GM12801 (cell line): ENCODE data around the gene SUGP2.

ENCODE experiments used
- TF ChIP-seq, protein P1 (sequence below): IDR thresholded peaks from one replicate; pipeline ENCODE4 v1.5.1; 2011; ENCODE audit warnings: control low read depth; ENCODE audit not compliant: insufficient read length; ENCODE audit errors: extremely low read depth

SUGP2 gene

DNA sequence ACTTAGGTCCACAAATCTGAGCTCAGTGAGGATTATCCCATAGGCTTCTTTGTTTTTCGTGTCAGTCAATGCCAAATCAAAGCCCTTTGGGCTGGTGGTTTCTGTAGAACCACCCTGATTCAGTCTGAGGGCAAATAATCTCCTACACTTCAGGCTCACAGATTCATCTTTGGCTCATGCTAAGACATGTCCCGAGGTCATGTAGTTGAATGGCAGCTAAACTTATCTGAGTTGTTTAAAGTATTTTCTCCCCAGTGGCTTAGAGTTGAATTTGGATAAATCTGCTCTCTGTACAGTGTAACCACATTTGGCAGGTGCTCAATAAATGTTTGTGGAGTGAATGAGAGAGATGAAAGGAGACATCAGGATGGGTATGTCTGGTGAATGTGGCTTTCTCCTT, 17.4 kb upstream of the SUGP2 start:
- TF ChIP-seq, protein P1, sequence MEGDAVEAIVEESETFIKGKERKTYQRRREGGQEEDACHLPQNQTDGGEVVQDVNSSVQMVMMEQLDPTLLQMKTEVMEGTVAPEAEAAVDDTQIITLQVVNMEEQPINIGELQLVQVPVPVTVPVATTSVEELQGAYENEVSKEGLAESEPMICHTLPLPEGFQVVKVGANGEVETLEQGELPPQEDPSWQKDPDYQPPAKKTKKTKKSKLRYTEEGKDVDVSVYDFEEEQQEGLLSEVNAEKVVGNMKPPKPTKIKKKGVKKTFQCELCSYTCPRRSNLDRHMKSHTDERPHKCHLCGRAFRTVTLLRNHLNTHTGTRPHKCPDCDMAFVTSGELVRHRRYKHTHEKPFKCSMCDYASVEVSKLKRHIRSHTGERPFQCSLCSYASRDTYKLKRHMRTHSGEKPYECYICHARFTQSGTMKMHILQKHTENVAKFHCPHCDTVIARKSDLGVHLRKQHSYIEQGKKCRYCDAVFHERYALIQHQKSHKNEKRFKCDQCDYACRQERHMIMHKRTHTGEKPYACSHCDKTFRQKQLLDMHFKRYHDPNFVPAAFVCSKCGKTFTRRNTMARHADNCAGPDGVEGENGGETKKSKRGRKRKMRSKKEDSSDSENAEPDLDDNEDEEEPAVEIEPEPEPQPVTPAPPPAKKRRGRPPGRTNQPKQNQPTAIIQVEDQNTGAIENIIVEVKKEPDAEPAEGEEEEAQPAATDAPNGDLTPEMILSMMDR = no peak

DNA sequence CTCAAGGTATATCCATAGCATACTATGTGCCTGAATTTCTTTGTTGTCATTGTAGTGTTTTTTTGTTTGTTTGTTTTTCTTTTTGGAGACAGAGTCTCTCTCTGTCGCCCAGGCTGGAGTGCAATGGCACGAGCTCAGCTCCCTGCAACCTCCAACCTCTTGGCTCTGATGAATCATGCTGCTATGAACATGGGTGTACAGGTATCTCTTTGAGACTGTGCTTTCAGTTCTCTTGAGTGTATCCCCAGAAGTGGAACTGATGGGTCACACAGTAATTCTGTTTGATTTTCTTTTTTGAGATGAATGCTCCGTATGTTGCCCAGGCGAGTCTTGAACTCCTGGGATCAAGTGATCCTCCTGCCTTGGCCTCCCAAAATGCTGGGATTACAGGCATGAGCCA, 16.8 kb upstream of the SUGP2 start:
- TF ChIP-seq, protein P1 = no peak

DNA sequence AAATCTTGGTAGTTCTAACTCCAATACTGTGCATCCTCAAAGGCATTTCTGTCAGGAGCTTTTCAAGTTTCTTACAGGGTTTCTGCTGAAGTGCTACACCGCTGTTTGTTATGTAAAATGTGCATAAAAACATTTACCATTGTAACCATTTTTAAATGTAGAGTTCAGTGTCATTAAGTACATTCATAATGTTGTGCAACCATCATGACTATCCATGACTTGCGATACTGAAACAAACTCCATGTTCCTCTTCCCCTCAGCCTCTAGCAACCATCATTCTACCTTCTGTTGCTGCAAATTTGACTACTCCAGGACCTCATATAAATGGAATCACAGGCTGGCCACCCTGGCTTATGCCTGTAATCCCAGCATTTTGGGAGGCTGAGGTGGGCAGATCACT, 16.1 kb upstream of the SUGP2 start:
- TF ChIP-seq, protein P1 = no peak

DNA sequence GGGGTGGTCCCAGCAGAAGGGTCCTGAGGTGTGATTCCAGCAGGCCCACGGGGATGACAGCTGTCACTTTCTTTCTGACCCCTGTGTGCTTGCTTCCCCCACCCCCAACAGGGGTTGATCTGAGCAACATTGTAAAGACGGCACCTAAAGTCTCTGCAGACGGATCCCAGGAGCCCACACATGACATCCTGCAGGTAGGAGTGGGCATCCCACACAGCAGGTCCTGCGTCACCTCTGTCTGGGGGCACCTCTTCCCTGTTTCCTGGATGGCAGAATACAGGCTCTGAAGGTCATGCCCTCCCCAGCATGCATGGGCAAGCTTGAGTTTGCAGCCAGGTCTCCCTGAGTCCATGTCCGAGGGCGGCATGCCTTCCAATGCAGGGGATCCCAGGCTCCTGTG, 10.6 kb upstream of the SUGP2 start:
- TF ChIP-seq, protein P1 = no peak

DNA sequence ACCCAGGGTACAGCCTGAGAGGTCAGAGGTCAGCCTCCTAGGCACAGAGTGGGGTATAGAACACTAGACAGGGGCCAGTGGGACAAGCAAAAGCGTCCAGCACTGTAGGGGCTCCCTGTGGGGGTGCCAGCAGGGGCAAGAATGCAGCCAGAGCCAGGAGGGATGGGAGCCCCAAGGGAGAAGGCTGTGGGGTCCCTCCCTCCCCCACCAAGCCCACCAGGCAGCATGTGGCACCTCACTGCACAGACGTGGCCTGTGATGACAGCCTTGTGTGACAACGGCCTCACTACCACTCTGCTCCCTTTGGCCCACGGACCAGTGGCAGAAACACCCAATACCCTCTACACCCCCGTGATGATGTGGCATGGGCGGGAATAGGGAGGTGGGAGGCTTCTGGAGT, 10.2 kb upstream of the SUGP2 start:
- TF ChIP-seq, protein P1 = no peak

DNA sequence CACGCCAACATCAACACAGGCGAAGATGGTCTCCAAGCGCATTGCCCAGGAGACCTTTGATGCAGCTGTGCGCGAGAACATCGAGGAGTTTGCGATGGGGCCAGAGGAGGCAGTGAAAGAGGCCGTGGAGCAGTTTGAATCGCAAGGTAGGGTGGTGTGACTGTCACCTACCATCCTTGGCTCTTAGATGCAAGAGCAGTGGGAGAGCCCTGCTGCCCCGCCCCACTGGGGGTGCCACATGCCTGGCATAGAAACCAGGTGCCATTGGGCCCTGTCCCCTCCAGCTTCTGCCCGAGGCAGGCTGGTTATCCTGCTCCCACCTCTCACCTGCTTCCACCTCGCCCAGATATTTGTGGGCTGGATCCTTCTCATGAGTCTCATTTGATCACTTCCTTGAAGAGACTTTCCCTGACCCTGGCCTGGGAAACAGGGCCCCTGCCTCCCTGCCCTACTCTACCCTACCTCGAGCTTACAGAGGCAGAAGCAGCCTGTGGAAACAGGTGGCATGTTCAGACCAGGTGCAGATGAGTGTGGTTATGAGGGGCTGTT, 9.5 kb upstream of the SUGP2 start:
- TF ChIP-seq, protein P1 = no peak

DNA sequence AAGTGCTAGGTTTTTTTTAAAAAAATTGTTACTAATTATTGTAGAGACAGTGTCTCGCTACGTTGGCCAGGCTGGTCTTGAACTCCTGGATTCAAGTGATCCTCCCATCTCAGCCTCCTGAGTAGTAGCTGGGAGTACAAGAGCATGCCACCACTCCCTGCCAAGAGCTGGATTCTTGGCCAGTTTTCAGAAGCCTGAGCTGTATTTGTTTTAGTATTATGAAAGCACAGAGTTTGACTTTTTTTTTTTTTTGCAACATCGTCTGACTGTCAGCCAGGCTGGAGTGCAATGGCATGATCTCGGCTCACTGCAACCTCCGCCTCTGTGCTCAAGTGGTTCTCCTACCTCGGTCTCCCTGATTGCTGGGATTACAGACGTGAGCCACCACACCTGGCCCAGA, 7.1 kb upstream of the SUGP2 start:
- TF ChIP-seq, protein P1 = no peak

DNA sequence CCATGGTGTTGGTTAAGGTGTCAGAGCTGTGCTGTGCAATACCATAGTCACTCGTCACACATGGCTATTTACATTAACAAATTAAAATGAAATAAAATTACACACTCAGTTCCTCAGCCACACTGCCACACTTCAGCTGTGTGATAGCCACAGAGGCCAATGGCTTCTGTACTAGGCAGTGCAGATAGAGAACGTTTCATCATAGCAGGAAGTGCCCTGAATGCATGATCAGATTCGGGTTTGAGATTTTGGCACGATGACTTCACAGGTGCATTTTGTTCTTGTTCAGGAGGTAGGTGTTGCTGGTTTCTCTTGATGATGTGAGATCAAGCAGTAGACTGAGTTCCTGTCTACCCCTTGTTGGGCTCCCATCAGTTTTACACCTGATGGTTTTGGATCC, 6.6 kb upstream of the SUGP2 start:
- TF ChIP-seq, protein P1 = no peak
